GM23338 (cell line): ENCODE measurements around the gene UVRAG. TPM values are rescaled to one million over a fixed set of nuclear protein-coding genes. Genes with fewer than 3 reads are reported as not detected.

Experiments
- ATAC-seq: fragments of 200-7000 bp; cut with Tn5 transposase; 3 replicates; pipeline ENCODE4 v1.9.1; 2020
- DNase-seq: peaks from one replicate; pipeline ENCODE4 v3.0.0-alpha.2; 2015; ENCODE audit warnings: low spot score
- H2AFZ ChIP-seq: fragments of 200-600 bp; sonication (generic); 2 replicates; pipeline ENCODE4 v1.8.0; 2016; ENCODE audit warnings: antibody characterized with exemption, mild to moderate bottlenecking, moderate library complexity
- H3F3A ChIP-seq: fragments of 200-600 bp; sonication (generic); replicated peaks from 2 replicates; pipeline ENCODE4 v1.8.0; 2017; ENCODE audit warnings: antibody characterized with exemption, mixed run types, low read depth
- H3K27ac ChIP-seq: fragments of 200-600 bp; sonication (generic); 2 replicates; pipeline ENCODE4 v1.6.1; 2016; ENCODE audit warnings: low read depth
- H3K27me3 ChIP-seq: fragments of 200-600 bp; sonication (generic); 2 replicates; pipeline ENCODE4 v1.8.0; 2016; ENCODE audit warnings: mild to moderate bottlenecking, mixed run types, moderate library complexity; ENCODE audit not compliant: insufficient read depth
- H3K36me3 ChIP-seq: fragments of 200-600 bp; sonication (generic); 2 replicates; pipeline ENCODE4 v1.8.0; 2016; ENCODE audit warnings: mild to moderate bottlenecking; ENCODE audit not compliant: insufficient read depth
- H3K4me1 ChIP-seq: fragments of 200-600 bp; sonication (generic); 2 replicates; pipeline ENCODE4 v1.8.0; 2016; ENCODE audit warnings: mild to moderate bottlenecking, moderate library complexity; ENCODE audit not compliant: insufficient read depth
- H3K4me2 ChIP-seq: fragments of 200-600 bp; sonication (generic); 2 replicates; pipeline ENCODE4 v1.7.1; 2017; ENCODE audit warnings: mixed run types
- H3K4me3 ChIP-seq: fragments of 200-600 bp; sonication (generic); 2 replicates; pipeline ENCODE4 v1.6.1; 2016; ENCODE audit warnings: mixed run types
- H3K79me2 ChIP-seq: fragments of 200-600 bp; sonication (generic); replicated peaks from 2 replicates; pipeline ENCODE4 v1.8.0; 2017; ENCODE audit warnings: mild to moderate bottlenecking; ENCODE audit not compliant: insufficient read depth
- H3K9me2 ChIP-seq: fragments of 200-600 bp; sonication (generic); 2 replicates; pipeline ENCODE4 v1.8.0; 2017; ENCODE audit not compliant: insufficient read depth
- H4K20me1 ChIP-seq: fragments of 200-600 bp; sonication (generic); replicated peaks from 2 replicates; pipeline ENCODE4 v1.8.0; 2017; ENCODE audit warnings: mild to moderate bottlenecking; ENCODE audit not compliant: insufficient read depth
- H3K27ac Mint-ChIP-seq: 2 replicates; pipeline ENCODE4 v1.8.0; 2020; ENCODE audit warnings: inconsistent platforms, mild to moderate bottlenecking, moderate library complexity, mixed read lengths
- H3K27me3 Mint-ChIP-seq: 3 replicates; pipeline ENCODE4 v1.8.0; 2022; ENCODE audit warnings: low read depth, mild to moderate bottlenecking, moderate library complexity, mixed read lengths, inconsistent platforms; ENCODE audit not compliant: insufficient read depth, poor library complexity
- H3K36me3 Mint-ChIP-seq: 3 replicates; pipeline ENCODE4 v1.8.0; 2021; ENCODE audit warnings: low read depth, mild to moderate bottlenecking, inconsistent platforms, moderate library complexity, mixed read lengths
- H3K4me1 Mint-ChIP-seq: 3 replicates; pipeline ENCODE4 v1.8.0; 2020; ENCODE audit warnings: mild to moderate bottlenecking, inconsistent platforms, mixed read lengths
- H3K4me3 Mint-ChIP-seq: 3 replicates; pipeline ENCODE4 v1.8.0; 2021; ENCODE audit warnings: moderate library complexity, mild to moderate bottlenecking, inconsistent platforms, mixed read lengths
- H3K9me3 Mint-ChIP-seq: 3 replicates; pipeline ENCODE4 v1.8.0; 2020; ENCODE audit warnings: moderate library complexity, mild to moderate bottlenecking, inconsistent platforms, mixed read lengths
- EZH2 ChIP-seq: fragments of 200-600 bp; sonication (generic); IDR thresholded peaks from one replicate; pipeline ENCODE4 v1.8.0; 2017; ENCODE audit warnings: antibody characterized with exemption, mild to moderate bottlenecking, low read depth; ENCODE audit not compliant: unreplicated experiment
- EZH2phosphoT487 ChIP-seq: fragments of 200-600 bp; sonication (generic); IDR thresholded peaks from one replicate; pipeline ENCODE4 v1.8.1; 2018; ENCODE audit warnings: antibody characterized with exemption; ENCODE audit not compliant: unreplicated experiment
- JUNB ChIP-seq: IDR thresholded peaks from one replicate; pipeline ENCODE4 v1.6.1; 2016; ENCODE audit warnings: antibody characterized with exemption; ENCODE audit not compliant: unreplicated experiment
- NANOG ChIP-seq: IDR thresholded peaks from 2 replicates; pipeline ENCODE4 v1.6.1; 2016; ENCODE audit warnings: antibody characterized with exemption, borderline replicate concordance
- ZNF114 ChIP-seq: fragments of 250-450 bp; sonication (Bioruptor Pico); IDR thresholded peaks from 2 replicates; pipeline ENCODE4 v1.5.0; 2020; ENCODE audit warnings: mild to moderate bottlenecking, moderate library complexity
- ZNF331 ChIP-seq: fragments of 250-450 bp; sonication (Bioruptor Pico); IDR thresholded peaks from 2 replicates; pipeline ENCODE4 v1.5.0; 2020; ENCODE audit warnings: low read depth, mild to moderate bottlenecking, moderate library complexity
- polyA plus RNA-seq: library from polyadenylated mRNA; unstranded; fragments of >200 nt; fragmentation: Nextera tagmentation; extraction: Ambion mirVana; gene quantifications from 2 replicates; pipeline ENCODE4 v1.2.1, GENCODE V29; 2016
- total RNA-seq: library from RNA; depleted of rRNA; stranded (reverse); fragments of >200 nt; shearing (Covaris generic); gene quantifications from 2 replicates; pipeline ENCODE4 v1.2.3, GENCODE V29; 2014
- TF ChIP-seq, protein P1 (sequence below): IDR thresholded peaks from one replicate; pipeline ENCODE4 v1.6.1; 2018; ENCODE audit warnings: antibody characterized with exemption; ENCODE audit not compliant: unreplicated experiment
- TF ChIP-seq, protein P2 (sequence below), 2 experiments: fragments of 200-600 bp in 1 of 2; sonication (generic) in 1 of 2; conservative IDR thresholded peaks; 2 replicates each; pipeline versions ENCODE4 v1.5.1 to v1.6.1; 2016 to 2017; ENCODE audit warnings: antibody characterized with exemption in 2 of 2, low read depth in 2 of 2, mild to moderate bottlenecking in 2 of 2, moderate library complexity in 1 of 2

UVRAG gene
- total and polyA plus RNA-seq, 2 experiments from 2014 or later, result 15.3 to 17.4 TPM

DNA sequence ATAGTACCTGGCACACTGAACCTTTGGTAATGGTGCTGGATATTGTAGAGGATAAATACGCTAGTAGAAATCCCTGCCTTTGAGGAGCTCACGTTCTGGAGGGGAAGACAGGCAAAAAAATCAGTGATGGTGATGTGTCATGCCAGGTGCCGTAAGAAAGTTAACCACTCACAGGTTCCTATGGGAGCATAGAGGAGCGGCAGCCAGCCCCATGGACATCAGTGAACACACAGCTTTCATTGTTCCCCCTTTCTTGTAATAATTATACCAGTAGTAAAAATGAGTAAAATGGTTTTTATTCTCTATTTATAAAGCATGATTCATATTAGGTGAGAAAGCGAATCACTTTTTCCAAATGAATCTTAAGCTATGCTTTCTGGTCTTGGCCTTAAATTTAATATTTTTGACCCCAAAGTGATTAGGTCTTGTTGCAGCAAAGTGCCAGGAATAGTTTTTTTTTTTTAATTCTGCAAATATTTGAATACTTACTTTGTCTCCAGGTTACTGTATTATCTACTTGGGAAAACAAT, 57.9 kb downstream of the UVRAG start (continued):
- TF ChIP-seq NANOG, result no peak
- TF ChIP-seq EZH2, result no peak
- TF ChIP-seq, protein P1, sequence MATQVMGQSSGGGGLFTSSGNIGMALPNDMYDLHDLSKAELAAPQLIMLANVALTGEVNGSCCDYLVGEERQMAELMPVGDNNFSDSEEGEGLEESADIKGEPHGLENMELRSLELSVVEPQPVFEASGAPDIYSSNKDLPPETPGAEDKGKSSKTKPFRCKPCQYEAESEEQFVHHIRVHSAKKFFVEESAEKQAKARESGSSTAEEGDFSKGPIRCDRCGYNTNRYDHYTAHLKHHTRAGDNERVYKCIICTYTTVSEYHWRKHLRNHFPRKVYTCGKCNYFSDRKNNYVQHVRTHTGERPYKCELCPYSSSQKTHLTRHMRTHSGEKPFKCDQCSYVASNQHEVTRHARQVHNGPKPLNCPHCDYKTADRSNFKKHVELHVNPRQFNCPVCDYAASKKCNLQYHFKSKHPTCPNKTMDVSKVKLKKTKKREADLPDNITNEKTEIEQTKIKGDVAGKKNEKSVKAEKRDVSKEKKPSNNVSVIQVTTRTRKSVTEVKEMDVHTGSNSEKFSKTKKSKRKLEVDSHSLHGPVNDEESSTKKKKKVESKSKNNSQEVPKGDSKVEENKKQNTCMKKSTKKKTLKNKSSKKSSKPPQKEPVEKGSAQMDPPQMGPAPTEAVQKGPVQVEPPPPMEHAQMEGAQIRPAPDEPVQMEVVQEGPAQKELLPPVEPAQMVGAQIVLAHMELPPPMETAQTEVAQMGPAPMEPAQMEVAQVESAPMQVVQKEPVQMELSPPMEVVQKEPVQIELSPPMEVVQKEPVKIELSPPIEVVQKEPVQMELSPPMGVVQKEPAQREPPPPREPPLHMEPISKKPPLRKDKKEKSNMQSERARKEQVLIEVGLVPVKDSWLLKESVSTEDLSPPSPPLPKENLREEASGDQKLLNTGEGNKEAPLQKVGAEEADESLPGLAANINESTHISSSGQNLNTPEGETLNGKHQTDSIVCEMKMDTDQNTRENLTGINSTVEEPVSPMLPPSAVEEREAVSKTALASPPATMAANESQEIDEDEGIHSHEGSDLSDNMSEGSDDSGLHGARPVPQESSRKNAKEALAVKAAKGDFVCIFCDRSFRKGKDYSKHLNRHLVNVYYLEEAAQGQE, result no peak
- TF ChIP-seq ZNF114 (CRISPR knock-in tag), result no peak
- TF ChIP-seq, protein P2, sequence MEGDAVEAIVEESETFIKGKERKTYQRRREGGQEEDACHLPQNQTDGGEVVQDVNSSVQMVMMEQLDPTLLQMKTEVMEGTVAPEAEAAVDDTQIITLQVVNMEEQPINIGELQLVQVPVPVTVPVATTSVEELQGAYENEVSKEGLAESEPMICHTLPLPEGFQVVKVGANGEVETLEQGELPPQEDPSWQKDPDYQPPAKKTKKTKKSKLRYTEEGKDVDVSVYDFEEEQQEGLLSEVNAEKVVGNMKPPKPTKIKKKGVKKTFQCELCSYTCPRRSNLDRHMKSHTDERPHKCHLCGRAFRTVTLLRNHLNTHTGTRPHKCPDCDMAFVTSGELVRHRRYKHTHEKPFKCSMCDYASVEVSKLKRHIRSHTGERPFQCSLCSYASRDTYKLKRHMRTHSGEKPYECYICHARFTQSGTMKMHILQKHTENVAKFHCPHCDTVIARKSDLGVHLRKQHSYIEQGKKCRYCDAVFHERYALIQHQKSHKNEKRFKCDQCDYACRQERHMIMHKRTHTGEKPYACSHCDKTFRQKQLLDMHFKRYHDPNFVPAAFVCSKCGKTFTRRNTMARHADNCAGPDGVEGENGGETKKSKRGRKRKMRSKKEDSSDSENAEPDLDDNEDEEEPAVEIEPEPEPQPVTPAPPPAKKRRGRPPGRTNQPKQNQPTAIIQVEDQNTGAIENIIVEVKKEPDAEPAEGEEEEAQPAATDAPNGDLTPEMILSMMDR (conservative IDR thresholded peaks at IDR 0.05; ENCODE audit: low read depth in 2 of 2), result no peak
- no peak for TF ChIP-seq ZNF331 (CRISPR knock-in tag)

DNA sequence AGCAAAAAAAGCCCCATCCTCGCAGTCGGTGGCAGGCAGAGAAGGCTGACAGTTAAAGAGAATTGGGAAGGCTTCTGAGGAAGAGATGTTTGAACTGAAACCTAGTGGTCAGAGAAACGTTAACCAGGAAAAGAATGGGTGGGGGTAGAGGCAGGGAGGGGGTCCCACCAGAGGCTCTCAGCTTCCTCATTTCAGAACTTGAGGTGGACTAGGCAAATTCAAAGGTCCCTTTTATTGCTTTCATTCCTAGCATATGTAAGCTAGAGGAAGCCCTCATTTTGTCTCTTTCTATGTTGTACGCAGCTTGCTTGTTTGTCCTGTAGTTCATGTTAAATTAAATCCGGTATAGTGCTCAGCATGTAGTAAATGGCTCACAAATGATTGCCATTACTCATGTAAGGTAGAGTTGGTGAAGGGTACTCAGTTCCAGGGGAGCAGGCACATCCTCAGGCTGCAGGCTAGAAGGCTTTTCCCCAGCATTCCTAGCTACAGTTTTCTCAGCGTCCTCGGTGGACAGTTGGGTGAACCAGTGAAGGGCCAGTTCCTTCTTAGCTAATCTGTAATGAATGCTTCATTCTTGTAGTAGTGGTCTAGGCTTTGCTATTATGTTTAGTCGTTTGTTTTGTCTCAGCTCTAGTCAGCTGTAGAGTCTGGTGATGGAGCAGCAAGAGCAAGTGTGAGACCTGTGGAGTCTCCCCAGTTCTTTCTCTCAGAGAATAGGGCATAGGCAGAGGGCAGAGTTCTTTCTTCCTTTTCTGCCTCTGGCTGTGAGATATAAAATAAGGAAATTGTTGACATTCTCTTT, 58.6 kb downstream of the UVRAG start:
- 0 out of 2 replicates have a peak, but pooled peaks cover 8% of the 10 kb centered on the region for H3K4me1 ChIP-seq
- H3K4me2 ChIP-seq, result no peak overlapping the region
- no peaks in the 10 kb centered on the region for H3K9me2 ChIP-seq
- 0 out of 2 replicates have a peak, but pooled peaks cover 5% of the 10 kb centered on the region for H4K20me1 ChIP-seq
- no peak for TF ChIP-seq EZH2phosphoT487
- TF ChIP-seq ZNF331 (CRISPR knock-in tag), result no peak
- TF ChIP-seq JUNB, result no peak
- TF ChIP-seq, protein P2 (conservative IDR thresholded peaks at IDR 0.05; ENCODE audit: low read depth in 2 of 2), result no peak
- no peak overlapping the region for H3K27ac Mint-ChIP-seq
- peak overlapping the region; percentile 7; the same call in 1 of the 2 replicates for H3K27ac ChIP-seq
- H3K36me3 ChIP-seq, result no peaks in the 10 kb centered on the region
- H3F3A ChIP-seq, result no peaks in the 10 kb centered on the region
- ATAC-seq (peak; percentile 33; the same call in 2 of the 3 replicates), DNase-seq (peak; percentile 4)
- H3K27me3 Mint-ChIP-seq, result peaks cover 1% of the 10 kb centered on the region
- no peak overlapping the region for H3K4me3 Mint-ChIP-seq
- H2AFZ ChIP-seq, result no peak overlapping the region
- no peaks in the 10 kb centered on the region for H3K27me3 ChIP-seq
- peaks cover 9% of the 10 kb centered on the region; the same call in 2 of the 3 replicates for H3K4me1 Mint-ChIP-seq
- peaks cover under 1% of the 10 kb centered on the region; the same call in 1 of the 3 replicates for H3K36me3 Mint-ChIP-seq
- H3K79me2 ChIP-seq, result 0 out of 2 replicates have a peak, but pooled peaks cover 4% of the 10 kb centered on the region
- H3K4me3 ChIP-seq, result no peak overlapping the region
- peaks cover 3% of the 10 kb centered on the region; the same call in 2 of the 3 replicates for H3K9me3 Mint-ChIP-seq
